Lower lobe of right lung (tissue), 2 donors: ENCODE data around the gene OR2T34. TPM values are rescaled to one million over a fixed set of nuclear protein-coding genes. Genes with fewer than 3 reads are reported as not detected.
A peak's percentile ranks its signal among the peaks of the same experiment; 100 is the strongest.
"Not testable (repeated sequence)": the region's sequence is repeated elsewhere in the genome, so short reads cannot be mapped to it uniquely, and the experiment has no call there.

ENCODE experiments used
- ATAC-seq, 2 donors: fragments of 200-7000 bp; cut with Tn5 transposase; one replicate each; pipeline ENCODE4 v1.9.1; 2020 to 2022; ENCODE audit warnings: mild to moderate bottlenecking in 2 of 2, moderate library complexity in 2 of 2
- DNase-seq: peaks from one replicate; pipeline ENCODE4 v3.0.0-alpha.2; 2020
- H3K27ac ChIP-seq: fragments of 200-600 bp; one replicate; pipeline ENCODE4 v1.8.0; 2022
- H3K27me3 ChIP-seq: fragments of 200-600 bp; one replicate; pipeline ENCODE4 v1.8.0; 2022; ENCODE audit warnings: low read depth
- H3K36me3 ChIP-seq: fragments of 200-600 bp; one replicate; pipeline ENCODE4 v1.8.0; 2022; ENCODE audit warnings: mild to moderate bottlenecking
- H3K4me1 ChIP-seq: fragments of 200-600 bp; one replicate; pipeline ENCODE4 v1.8.0; 2022
- H3K4me3 ChIP-seq: fragments of 200-600 bp; one replicate; pipeline ENCODE4 v1.8.0; 2022; ENCODE audit warnings: mild to moderate bottlenecking
- H3K9me3 ChIP-seq: fragments of 200-600 bp; one replicate; pipeline ENCODE4 v1.8.0; 2022
- intact Hi-C: fragments of 100-400 bp; cut with DNase I; formaldehyde crosslinking; loops from one replicate; pipeline ENCODE4 v1.11.0; 2022
- long read RNA-seq: library from polyadenylated mRNA; unstranded; transcript quantifications from one replicate; pipeline ENCODE4 v2.0.0, GENCODE V29; 2021
- total RNA-seq: library from RNA; stranded (reverse); fragmentation: NEBNext Ultra II Directional; extraction: Animal tissue kit (Norgen Biotek cat#: 25700); gene quantifications from one replicate; pipeline ENCODE4 v1.2.1, GENCODE V29; 2021
- TF ChIP-seq, protein P1 (sequence below): fragments of 200-600 bp; IDR thresholded peaks from one replicate; pipeline ENCODE4 v1.8.0; 2022; ENCODE audit warnings: antibody characterized with exemption, mild to moderate bottlenecking
- donor health status: DM: no; HTN: yes; CAD: no; lungs with severe emphysema.

Gene OR2T34, protein sequence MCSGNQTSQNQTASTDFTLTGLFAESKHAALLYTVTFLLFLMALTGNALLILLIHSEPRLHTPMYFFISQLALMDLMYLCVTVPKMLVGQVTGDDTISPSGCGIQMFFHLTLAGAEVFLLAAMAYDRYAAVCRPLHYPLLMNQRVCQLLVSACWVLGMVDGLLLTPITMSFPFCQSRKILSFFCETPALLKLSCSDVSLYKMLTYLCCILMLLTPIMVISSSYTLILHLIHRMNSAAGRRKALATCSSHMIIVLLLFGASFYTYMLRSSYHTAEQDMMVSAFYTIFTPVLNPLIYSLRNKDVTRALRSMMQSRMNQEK
- total RNA-seq, result not detected
- long read RNA-seq, result 0 reads

DNA sequence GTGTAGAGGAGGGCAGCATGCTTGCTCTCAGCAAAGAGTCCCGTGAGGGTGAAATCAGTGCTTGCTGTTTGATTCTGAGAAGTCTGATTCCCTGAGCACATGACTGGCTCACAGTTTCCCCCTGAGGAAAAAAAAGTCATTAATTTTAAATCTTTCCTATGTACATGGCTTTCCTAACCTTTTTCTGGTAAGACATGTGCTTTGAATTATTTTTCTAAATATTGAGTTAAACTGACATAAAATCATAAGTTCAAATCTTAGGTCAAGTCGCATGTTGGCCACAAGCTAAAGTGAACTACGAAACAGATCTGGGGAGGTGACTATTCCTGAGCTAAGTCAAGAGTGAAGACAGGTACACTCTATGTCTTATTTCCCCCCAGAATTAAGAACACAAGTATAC lies at the start of gene OR2T34:
TSS of gene OR2T34 (minus strand) at position 101 of the 400 bp plus-strand sequence. CDS start at position 101, 0 bp downstream.
- H3K4me3 ChIP-seq, DNase-seq, H3K36me3 ChIP-seq, H3K4me1 ChIP-seq, intact Hi-C loops, H3K27me3 ChIP-seq, ATAC-seq, H3K27ac ChIP-seq, H3K9me3 ChIP-seq: not testable (repeated sequence)

DNA sequence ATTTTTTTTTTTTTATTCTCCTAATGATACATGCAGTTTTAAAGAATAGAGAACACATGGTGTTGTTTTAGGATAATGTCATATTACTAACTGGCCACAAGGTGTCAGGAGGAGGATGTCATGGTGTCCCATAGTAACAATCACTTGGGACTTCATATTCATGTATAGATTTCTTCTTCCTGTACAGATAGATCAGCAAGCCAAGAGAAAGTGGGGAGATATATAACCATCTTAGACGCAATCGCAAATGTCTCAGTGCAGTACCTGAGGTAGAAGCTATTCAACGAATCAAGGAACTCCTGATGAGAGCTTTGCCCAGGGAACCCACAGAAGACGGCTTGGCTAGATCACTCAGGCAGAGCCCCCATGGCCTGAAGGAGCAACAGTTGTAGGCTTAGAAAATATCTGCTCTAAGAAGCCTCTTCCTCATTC lies 48.0 kb upstream of the OR2T34 start:
- Histone ChIP-seq H3K9me3 (no peaks in the 10 kb centered on the region), H3K4me3 (no peak overlapping the region), H3K36me3 (no peaks in the 10 kb centered on the region), H3K27ac (no peak overlapping the region), H3K27me3 (no peaks in the 10 kb centered on the region), H3K4me1 (no peaks in the 10 kb centered on the region)
- peak; percentile 59 to 68 for ATAC-seq
- intact Hi-C loops, result no loop called here
- no peak for DNase-seq
- TF ChIP-seq, protein P1, sequence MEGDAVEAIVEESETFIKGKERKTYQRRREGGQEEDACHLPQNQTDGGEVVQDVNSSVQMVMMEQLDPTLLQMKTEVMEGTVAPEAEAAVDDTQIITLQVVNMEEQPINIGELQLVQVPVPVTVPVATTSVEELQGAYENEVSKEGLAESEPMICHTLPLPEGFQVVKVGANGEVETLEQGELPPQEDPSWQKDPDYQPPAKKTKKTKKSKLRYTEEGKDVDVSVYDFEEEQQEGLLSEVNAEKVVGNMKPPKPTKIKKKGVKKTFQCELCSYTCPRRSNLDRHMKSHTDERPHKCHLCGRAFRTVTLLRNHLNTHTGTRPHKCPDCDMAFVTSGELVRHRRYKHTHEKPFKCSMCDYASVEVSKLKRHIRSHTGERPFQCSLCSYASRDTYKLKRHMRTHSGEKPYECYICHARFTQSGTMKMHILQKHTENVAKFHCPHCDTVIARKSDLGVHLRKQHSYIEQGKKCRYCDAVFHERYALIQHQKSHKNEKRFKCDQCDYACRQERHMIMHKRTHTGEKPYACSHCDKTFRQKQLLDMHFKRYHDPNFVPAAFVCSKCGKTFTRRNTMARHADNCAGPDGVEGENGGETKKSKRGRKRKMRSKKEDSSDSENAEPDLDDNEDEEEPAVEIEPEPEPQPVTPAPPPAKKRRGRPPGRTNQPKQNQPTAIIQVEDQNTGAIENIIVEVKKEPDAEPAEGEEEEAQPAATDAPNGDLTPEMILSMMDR, result peak; percentile 49

DNA sequence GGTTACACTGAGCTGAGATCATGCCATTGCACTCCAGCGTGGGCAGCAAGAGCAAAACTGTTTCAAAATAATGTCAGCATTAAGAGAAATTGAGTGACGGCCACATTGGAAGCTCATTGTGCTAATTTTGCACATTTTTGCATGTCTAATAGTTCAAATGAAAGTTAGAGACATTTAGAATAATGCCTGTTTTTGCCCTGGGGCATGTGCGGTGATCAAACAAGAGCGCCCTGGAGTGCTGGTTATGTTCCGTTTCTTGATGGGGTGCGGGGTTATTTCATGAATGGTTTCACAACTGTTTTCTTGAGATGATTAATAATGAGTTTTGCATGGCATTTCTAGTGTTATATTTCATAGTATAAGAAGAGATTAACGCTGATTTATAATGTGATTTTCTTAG lies 47.2 kb upstream of the OR2T34 start:
- intact Hi-C loops, result no loop called here
- DNase-seq, result no peak
- TF ChIP-seq, protein P1, result no peak

DNA sequence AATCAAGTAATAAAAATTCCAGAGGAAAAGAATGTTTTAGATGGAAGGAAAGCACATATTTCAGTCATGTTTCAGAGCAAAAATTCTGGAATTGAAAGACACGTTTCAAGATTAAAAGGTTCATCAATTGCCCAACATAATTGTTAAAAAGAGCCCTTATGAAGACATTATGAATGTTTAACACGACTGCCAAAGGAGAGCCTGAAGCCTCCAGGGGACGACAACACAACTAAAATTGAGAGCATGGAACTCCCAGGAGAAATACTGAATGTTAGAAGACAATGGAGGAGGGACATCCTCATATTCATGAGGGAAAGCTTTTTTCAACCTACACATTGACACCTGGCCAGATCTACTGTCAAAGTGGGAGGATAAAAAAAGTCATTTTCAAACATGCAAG lies 44.3 kb upstream of the OR2T34 start:
- no peak overlapping the region for H3K27ac ChIP-seq
- no peaks in the 10 kb centered on the region for H3K27me3 ChIP-seq
- ATAC-seq, result peak; percentile 45 to 68
- DNase-seq, result peak; percentile 57
- H3K36me3 ChIP-seq, result no peaks in the 10 kb centered on the region
- intact Hi-C loops, result no loop called here
- TF ChIP-seq, protein P1, result peak; percentile 60
- H3K4me1 ChIP-seq, result no peaks in the 10 kb centered on the region
- H3K4me3 ChIP-seq, result no peak overlapping the region
- no peaks in the 10 kb centered on the region for H3K9me3 ChIP-seq

More for the DNA sequence above, 47.2 kb upstream of the OR2T34 start:
- no peak for ATAC-seq
- no peaks in the 10 kb centered on the region for H3K27me3 ChIP-seq
- no peaks in the 10 kb centered on the region for H3K9me3 ChIP-seq
- no peak overlapping the region for H3K27ac ChIP-seq
- no peaks in the 10 kb centered on the region for H3K4me1 ChIP-seq
- no peaks in the 10 kb centered on the region for H3K36me3 ChIP-seq
- H3K4me3 ChIP-seq, result no peak overlapping the region

DNA sequence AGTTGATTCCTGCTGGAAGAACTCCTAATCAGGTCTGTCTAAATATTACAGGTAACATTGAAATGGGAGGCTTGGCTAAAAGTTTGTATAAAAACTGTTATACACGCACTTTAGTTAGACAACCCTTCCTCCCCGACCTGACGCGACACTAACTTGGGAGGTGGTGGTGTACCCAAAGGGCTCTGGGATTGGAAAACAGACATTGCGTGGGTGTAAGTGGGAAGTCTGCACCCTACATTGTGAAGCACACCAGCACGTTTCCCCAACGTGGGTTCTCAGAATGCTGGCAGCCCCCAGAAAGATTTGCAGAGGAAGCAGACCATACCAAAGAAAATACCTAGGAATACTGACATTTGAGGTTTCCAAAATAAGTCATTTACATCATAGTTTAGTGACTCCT lies 43.6 kb upstream of the OR2T34 start:
- Histone ChIP-seq H3K36me3 (no peaks in the 10 kb centered on the region), H3K27me3 (no peaks in the 10 kb centered on the region), H3K4me1 (no peaks in the 10 kb centered on the region), H3K27ac (no peak overlapping the region), H3K4me3 (no peak overlapping the region), H3K9me3 (no peaks in the 10 kb centered on the region)
- TF ChIP-seq, protein P1, result no peak
- no peak for ATAC-seq
- intact Hi-C loops, result no loop called here
- no peak for DNase-seq

DNA sequence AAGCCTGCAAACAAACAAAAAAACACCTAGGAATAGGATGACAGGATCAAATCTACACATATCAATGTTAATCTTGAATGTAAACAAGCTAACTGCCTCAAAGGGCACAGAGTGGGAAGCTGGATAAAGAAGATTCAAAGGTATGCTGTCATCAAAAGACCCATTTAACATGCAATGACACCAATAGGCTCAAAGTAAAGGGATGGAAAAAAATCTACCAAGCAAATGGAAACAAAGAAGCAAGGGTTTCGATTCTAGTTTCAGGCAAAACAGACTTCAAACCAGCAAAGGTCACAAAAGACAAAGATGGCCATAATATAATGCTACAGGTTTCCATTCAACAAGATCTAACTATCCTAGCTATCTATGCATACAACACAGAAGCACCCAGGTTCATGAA lies 39.2 kb upstream of the OR2T34 start:
- intact Hi-C loops, result no loop called here
- TF ChIP-seq, protein P1, result no peak
- Histone ChIP-seq H3K27ac (no peak overlapping the region), H3K9me3 (no peaks in the 10 kb centered on the region), H3K36me3 (no peaks in the 10 kb centered on the region), H3K4me1 (no peaks in the 10 kb centered on the region), H3K4me3 (no peak overlapping the region), H3K27me3 (no peaks in the 10 kb centered on the region)
- ATAC-seq (no peak), DNase-seq (no peak)
